Heart right ventricle (tissue), 16 donors: Measurements from ENCODE around the gene MRGPRG. TPM values are rescaled to one million over a fixed set of nuclear protein-coding genes. Genes with fewer than 3 reads are reported as not detected.

Experiments
- ATAC-seq, 8 donors: fragments of 200-7000 bp; cut with Tn5 transposase; one replicate each; pipeline ENCODE4 v1.9.1; 2020; ENCODE audit warnings: mild to moderate bottlenecking in 8 of 8, moderate library complexity in 8 of 8, moderate number of reproducible peaks in 1 of 8
- DNase-seq, 2 donors: peaks; one replicate each; pipeline ENCODE4 v3.0.0-alpha.2; 2020
- H3K27ac ChIP-seq, 10 donors: fragments of 200-600 bp; sonication (generic) in 2 of 10; one replicate each; pipeline versions ENCODE4 v1.5.0 to v1.8.0; 2020 to 2022; ENCODE audit warnings: mild to moderate bottlenecking in 3 of 10
- H3K27me3 ChIP-seq, 7 donors: fragments of 200-600 bp; one replicate each; pipeline ENCODE4 v1.8.0; 2021 to 2022; ENCODE audit warnings: mild to moderate bottlenecking in 2 of 7
- H3K36me3 ChIP-seq, 9 donors: fragments of 200-600 bp; sonication (generic) in 1 of 9; one replicate each; pipeline versions ENCODE4 v1.5.0 to v1.8.0; 2020 to 2022; ENCODE audit warnings: mild to moderate bottlenecking in 2 of 9
- H3K4me1 ChIP-seq, 9 donors: fragments of 200-600 bp; sonication (generic) in 1 of 9; one replicate each; pipeline versions ENCODE4 v1.5.0 to v1.8.0; 2020 to 2022; ENCODE audit warnings: mild to moderate bottlenecking in 4 of 9
- H3K4me3 ChIP-seq, 10 donors: fragments of 200-600 bp; sonication (generic) in 2 of 10; one replicate each; pipeline versions ENCODE4 v1.5.0 to v1.8.0; 2020 to 2022; ENCODE audit warnings: mild to moderate bottlenecking in 7 of 10, moderate library complexity in 2 of 10
- H3K9me3 ChIP-seq, 11 donors: fragments of 200-600 bp in 10 of 11; sonication (generic) in 2 of 11; one replicate each; pipeline versions ENCODE4 v1.5.0 to v1.8.0; 2013 to 2022; ENCODE audit warnings: mild to moderate bottlenecking in 2 of 11, control low read depth in 1 of 11, moderate library complexity in 1 of 11
- WGBS, 2 donors: extraction: QIAGEN DNeasy Blood & Tissue Kit; methylation state at CpG; one replicate each; pipeline ENCODE4 v1.1.7; 2013; ENCODE audit warnings: inconsistent platforms in 1 of 2; 5-methylcytosine and 5-hydroxymethylcytosine counted together
- intact Hi-C, 10 donors: fragments of 100-400 bp; cut with DNase I; formaldehyde crosslinking; loops; one replicate each; pipeline versions ENCODE4 v1.11.1 to v1.14.2; 2022
- polyA plus RNA-seq, 2 donors: library from polyadenylated mRNA; stranded (reverse); fragments of 200-250 nt; gene quantifications; one replicate each; pipeline ENCODE4 v1.2.3, GENCODE V29; 2013
- total RNA-seq, 10 donors: library from RNA; stranded (reverse); fragmentation: NEBNext Ultra II Directional in 3 of 10; extraction: Animal tissue kit (Norgen Biotek cat#: 25700) in 3 of 10; gene quantifications; one replicate each; pipeline versions ENCODE4 v1.2.1 to v1.2.4, GENCODE V29; 2021 to 2023
- TF ChIP-seq, protein P1 (sequence below), 9 donors: fragments of 200-600 bp; sonication (generic) in 2 of 9; IDR thresholded peaks; one replicate each; pipeline versions ENCODE4 v1.5.0 to v1.8.0; 2021 to 2022; ENCODE audit warnings: antibody characterized with exemption in 9 of 9, mild to moderate bottlenecking in 5 of 9, moderate library complexity in 1 of 9
- donor health status: Arrhythmogenic right ventricular cardiomyopathy.
- donor health status: ischemic (EF 13 %, LVEDD 7.1; RV severe dilation, severe dysfunction).
- donor health status: healthy with polysubstance abuse.
- donor health status: DM: no; HTN: yes; CAD: no.
- donor health status: DM: no; HTN: no; CAD: no.
- donor health status: ischemic (EF 25% LVEDD 6.9; RV normal size, moderate dysfunction).
- donor health status: ischemic (EF 25% LVEDD 5.7; RV mildly dilated, moderate dysfunction).
- donor health status: healthy.
- donor health status: DM: yes; HTN: yes; CAD: no.
- donor health status: Ischemic cardiomyopathy.
- donor health status: ischemic (EF 35%, LVEDD 5.7; RV mildly dilated, moderate dysfunction).
- donor health status: nonischemic (EF 11% LVEDD 7.7; RV severe dilation, severe dysfunction).
- donor health status: DM: yes; HTN: yes; CAD: no.
- donor health status: PGD.
- donor health status: ischemic (EF 29% LVEDD 5.4; RV normal size, mild dysfunction).
- donor health status: nonischemic (EF 23%, LVEDD 6.1; RV moderate dilation, normal function).

The MRGPRG gene
- total and polyA plus RNA-seq, 12 donors = not detected

DNA sequence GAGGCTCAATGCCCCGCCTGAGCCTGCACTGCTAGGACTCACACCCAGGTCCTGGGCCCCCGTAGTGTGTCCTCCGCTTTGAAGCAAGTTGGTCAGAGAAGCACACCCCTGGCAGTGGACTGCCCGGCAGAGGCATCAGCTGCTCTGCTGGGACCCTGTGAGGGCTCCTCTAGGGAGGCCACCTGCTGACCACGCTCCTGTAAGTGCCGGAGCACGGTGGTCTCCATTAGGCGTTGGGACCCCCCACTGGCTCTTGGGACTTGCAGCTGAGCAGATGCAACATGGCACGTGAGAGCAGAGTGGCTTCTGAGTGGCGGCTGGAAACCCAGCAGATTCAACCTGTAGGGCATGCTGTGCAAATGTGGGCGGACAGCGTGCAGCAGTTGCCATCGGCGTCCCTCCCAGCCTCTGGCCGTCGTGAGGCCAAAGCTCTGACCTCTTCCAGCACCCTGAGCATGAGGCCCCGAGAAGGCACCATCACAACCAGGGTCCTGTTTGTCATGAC, 16.9 kb downstream of the MRGPRG start:
- H3K4me3 ChIP-seq = no peak overlapping the region
- peaks cover 13 to 76% (median 57%) of the 10 kb centered on the region in 7 donors for H3K27me3 ChIP-seq
- no peak overlapping the region for H3K27ac ChIP-seq
- no peaks in the 10 kb centered on the region for H3K9me3 ChIP-seq
- intact Hi-C loops = no loop called here
- TF ChIP-seq, protein P1, sequence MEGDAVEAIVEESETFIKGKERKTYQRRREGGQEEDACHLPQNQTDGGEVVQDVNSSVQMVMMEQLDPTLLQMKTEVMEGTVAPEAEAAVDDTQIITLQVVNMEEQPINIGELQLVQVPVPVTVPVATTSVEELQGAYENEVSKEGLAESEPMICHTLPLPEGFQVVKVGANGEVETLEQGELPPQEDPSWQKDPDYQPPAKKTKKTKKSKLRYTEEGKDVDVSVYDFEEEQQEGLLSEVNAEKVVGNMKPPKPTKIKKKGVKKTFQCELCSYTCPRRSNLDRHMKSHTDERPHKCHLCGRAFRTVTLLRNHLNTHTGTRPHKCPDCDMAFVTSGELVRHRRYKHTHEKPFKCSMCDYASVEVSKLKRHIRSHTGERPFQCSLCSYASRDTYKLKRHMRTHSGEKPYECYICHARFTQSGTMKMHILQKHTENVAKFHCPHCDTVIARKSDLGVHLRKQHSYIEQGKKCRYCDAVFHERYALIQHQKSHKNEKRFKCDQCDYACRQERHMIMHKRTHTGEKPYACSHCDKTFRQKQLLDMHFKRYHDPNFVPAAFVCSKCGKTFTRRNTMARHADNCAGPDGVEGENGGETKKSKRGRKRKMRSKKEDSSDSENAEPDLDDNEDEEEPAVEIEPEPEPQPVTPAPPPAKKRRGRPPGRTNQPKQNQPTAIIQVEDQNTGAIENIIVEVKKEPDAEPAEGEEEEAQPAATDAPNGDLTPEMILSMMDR (IDR thresholded peaks at IDR 0.05) = no peak
- DNase-seq (no peak), ATAC-seq (no peak)
- 72 to 75% methylated on average over 17 of the region's 17 CpGs for WGBS, 2 donors
- peaks cover 3 to 26% (median 13%) of the 10 kb centered on the region in 9 donors for H3K4me1 ChIP-seq
- no peaks in the 10 kb centered on the region for H3K36me3 ChIP-seq

DNA sequence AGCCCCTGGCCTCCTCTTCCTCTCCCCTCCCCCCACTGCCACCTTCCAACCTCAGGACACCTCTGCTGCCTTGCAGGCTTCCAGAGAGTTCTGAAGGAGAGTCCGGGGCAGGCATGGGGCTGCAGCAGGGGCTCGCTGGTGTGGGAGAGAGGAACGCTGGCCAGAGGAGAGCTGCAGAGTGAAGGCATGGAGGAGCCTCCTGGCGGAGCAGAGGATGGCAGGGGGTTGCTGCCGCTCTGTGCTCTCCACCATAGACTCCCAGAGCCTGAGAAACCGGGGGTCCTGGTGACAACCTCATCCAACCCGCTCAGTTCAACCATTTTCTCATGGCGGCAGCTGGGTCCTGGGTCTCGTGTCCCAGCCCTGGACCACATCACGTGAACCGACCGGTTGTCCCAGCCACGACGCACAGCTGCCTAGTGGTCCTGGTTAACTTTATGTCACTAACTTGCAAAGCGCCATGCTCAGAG, 17.5 kb downstream of the MRGPRG start:
- Histone ChIP-seq H3K4me1 (peaks cover 3 to 26% (median 13%) of the 10 kb centered on the region in 9 donors), H3K9me3 (no peaks in the 10 kb centered on the region), H3K27ac (no peak overlapping the region), H3K4me3 (no peak overlapping the region), H3K36me3 (no peaks in the 10 kb centered on the region), H3K27me3 (peaks cover 13 to 76% (median 57%) of the 10 kb centered on the region in 7 donors)
- DNase-seq = no peak
- ATAC-seq = no peak
- intact Hi-C loops = no loop called here
- TF ChIP-seq, protein P1 (IDR thresholded peaks at IDR 0.05) = no peak
- WGBS, 2 donors = 73 to 82% methylated on average over 15 of the region's 15 CpGs

DNA sequence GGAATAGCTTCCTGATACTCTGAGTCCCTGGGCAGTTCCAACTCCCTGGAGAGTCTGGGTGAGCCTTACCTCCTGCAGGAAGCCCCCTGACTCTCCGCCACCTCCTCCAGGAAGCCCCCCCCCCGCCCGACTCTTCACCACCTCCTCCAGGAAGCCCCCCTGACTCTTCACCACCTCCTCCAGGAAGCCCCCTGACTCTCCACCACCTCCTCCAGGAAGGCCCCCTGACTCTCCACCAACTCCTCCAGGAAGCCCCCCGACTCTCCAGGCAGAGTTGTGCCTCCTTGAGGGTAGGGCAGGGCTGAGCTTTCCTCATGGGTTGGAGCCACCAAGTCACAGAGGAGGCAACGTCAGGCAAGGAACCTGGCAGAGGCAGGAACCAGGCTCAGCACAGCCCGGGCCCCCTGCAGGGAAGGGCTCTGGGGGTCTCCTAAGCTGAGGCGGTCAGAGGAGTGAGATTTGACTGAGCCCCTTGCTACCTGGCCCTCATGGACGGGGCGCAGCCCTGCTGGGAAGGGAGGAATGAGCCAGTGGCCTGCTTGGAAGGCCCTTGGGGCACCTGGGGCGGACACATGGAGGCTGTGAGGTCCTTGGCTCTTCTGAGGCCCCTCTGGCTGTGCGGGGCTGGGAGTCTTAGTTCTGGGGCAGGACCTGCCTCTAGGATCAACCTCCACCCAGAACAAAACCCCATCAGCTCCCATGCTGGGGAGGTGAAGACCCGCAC, 18.1 kb downstream of the MRGPRG start:
- H3K4me3 ChIP-seq = no peak overlapping the region
- peaks cover 13 to 76% (median 57%) of the 10 kb centered on the region in 7 donors for H3K27me3 ChIP-seq
- H3K9me3 ChIP-seq = no peaks in the 10 kb centered on the region
- no peaks in the 10 kb centered on the region for H3K36me3 ChIP-seq
- no peak overlapping the region for H3K27ac ChIP-seq
- WGBS, 2 donors = 70 to 77% methylated on average over 12 of the region's 12 CpGs
- TF ChIP-seq, protein P1 (IDR thresholded peaks at IDR 0.05) = no peak
- peaks cover 3 to 23% (median 10%) of the 10 kb centered on the region in 9 donors for H3K4me1 ChIP-seq
- ATAC-seq (no peak), DNase-seq (no peak)
- intact Hi-C loops = no loop called here

DNA sequence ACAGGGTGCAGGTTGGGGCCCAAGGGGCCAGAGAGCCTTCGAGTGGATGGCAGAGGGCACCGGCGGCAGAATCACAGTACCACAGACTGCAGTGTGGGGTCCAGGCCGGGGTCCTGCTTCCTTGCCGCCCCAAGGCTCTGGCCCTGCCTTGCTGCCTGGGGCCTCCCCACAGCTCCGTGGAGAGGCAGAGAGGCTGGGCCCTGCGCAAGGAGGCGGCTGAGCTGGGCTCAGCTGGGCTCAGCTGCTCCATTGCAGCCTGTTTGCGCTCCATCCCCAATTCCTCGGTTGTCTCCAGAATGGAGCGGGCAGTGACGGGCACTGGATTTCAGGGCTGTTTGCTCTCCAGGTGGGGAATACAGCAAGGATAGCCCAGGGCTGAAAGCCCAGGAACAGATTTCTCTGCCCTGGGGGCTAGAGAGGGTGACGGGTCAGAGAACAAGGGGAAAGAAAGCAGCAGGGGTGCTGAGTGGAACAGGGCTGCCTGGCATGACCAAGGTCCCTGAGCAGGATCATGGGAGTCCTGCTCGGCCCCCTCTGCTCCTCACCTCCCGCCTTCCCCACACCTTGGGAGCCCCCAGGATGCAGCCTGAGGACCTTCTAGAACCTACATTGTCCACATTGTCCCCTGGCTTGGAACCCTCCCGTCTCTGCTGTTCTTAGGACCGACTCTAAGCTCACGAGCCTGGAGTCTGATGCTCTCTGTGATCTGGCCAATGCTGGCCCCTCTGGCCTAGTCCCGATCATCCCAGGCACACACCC, 18.9 kb downstream of the MRGPRG start:
- intact Hi-C loops = loop anchor here in 1 of 10 donors (10.0 kb wide), 1 partner anchor 75 kb away; no protein-coding TSS in a partner anchor
- ATAC-seq (no peak), DNase-seq (no peak)
- peaks cover 13 to 75% (median 51%) of the 10 kb centered on the region in 7 donors for H3K27me3 ChIP-seq
- H3K9me3 ChIP-seq = no peaks in the 10 kb centered on the region
- peaks cover 0 to 19% (median 9%) of the 10 kb centered on the region in 9 donors for H3K4me1 ChIP-seq
- H3K27ac ChIP-seq = no peak overlapping the region
- TF ChIP-seq, protein P1 (IDR thresholded peaks at IDR 0.05) = no peak
- WGBS, 2 donors = 70 to 79% methylated on average over 19 of the region's 19 CpGs
- H3K36me3 ChIP-seq = no peaks in the 10 kb centered on the region
- no peak overlapping the region for H3K4me3 ChIP-seq
